OCI-LY1 (cell line): ENCODE measurements around the gene ARF6.
A peak's percentile ranks its signal among the peaks of the same experiment; 100 is the strongest.

Experiments used
- H2AFZ ChIP-seq: fragments of 200-600 bp; sonication (generic), shearing (Covaris generic); 2 replicates; pipeline ENCODE4 v1.6.0; 2014; ENCODE audit warnings: antibody characterized with exemption, mild to moderate bottlenecking, low read length
- H3F3A ChIP-seq: fragments of 200-600 bp; sonication (generic), shearing (Covaris generic); 2 replicates; pipeline ENCODE4 v1.6.0; 2014; ENCODE audit warnings: mild to moderate bottlenecking, antibody characterized with exemption, low read length, moderate library complexity; ENCODE audit not compliant: insufficient read depth
- H3K27ac ChIP-seq: fragments of 200-600 bp; sonication (generic); 2 replicates; pipeline ENCODE4 v1.5.1; 2014; ENCODE audit warnings: low read length, mixed run types, mild to moderate bottlenecking, low read depth; ENCODE audit not compliant: poor library complexity, severe bottlenecking
- H3K27me3 ChIP-seq: fragments of 200-600 bp; sonication (generic); 2 replicates; pipeline ENCODE4 v1.6.0; 2014; ENCODE audit warnings: antibody characterized with exemption, mild to moderate bottlenecking, low read length, moderate library complexity; ENCODE audit not compliant: insufficient read depth
- H3K36me3 ChIP-seq: fragments of 200-600 bp; sonication (generic); 2 replicates; pipeline ENCODE4 v1.6.1; 2014; ENCODE audit warnings: mild to moderate bottlenecking, antibody characterized with exemption, low read length, moderate library complexity, mixed read lengths; ENCODE audit not compliant: insufficient read depth
- H3K4me1 ChIP-seq: fragments of 200-600 bp; sonication (generic); 2 replicates; pipeline ENCODE4 v1.5.1; 2014; ENCODE audit warnings: mild to moderate bottlenecking, low read length, moderate library complexity; ENCODE audit not compliant: insufficient read depth, severe bottlenecking
- H3K4me2 ChIP-seq: fragments of 200-600 bp; sonication (generic), shearing (Covaris generic); 2 replicates; pipeline ENCODE4 v1.6.1; 2014; ENCODE audit warnings: low read length
- H3K4me3 ChIP-seq: fragments of 200-600 bp; sonication (generic); 2 replicates; pipeline ENCODE4 v1.5.1; 2014; ENCODE audit warnings: low read length, low read depth, mild to moderate bottlenecking, mixed read lengths; ENCODE audit not compliant: poor library complexity, severe bottlenecking
- H3K79me2 ChIP-seq: fragments of 200-600 bp; shearing (Covaris generic); 2 replicates; pipeline ENCODE4 v1.6.1; 2016; ENCODE audit warnings: mixed run types, low read length, mixed read lengths; ENCODE audit not compliant: insufficient read depth
- H3K9ac ChIP-seq: fragments of 200-600 bp; sonication (generic), shearing (Covaris generic); 2 replicates; pipeline ENCODE4 v1.6.1; 2014; ENCODE audit warnings: mild to moderate bottlenecking, low read length, mixed read lengths
- H3K9me2 ChIP-seq: fragments of 200-600 bp; sonication (generic), shearing (Covaris generic); 2 replicates; pipeline ENCODE4 v1.6.1; 2014; ENCODE audit warnings: low read depth, mild to moderate bottlenecking, low read length, mixed read lengths
- H3K9me3 ChIP-seq: fragments of 200-600 bp; shearing (Covaris generic); 2 replicates; pipeline ENCODE4 v1.6.1; 2014; ENCODE audit warnings: low read length, mixed read lengths
- H4K20me1 ChIP-seq: fragments of 200-600 bp; sonication (generic), shearing (Covaris generic); 2 replicates; pipeline ENCODE4 v1.6.0; 2016; ENCODE audit warnings: mild to moderate bottlenecking, low read length; ENCODE audit not compliant: insufficient read depth
- EZH2 ChIP-seq: fragments of 200-600 bp; sonication (generic), shearing (Covaris generic); IDR thresholded peaks from 2 replicates; pipeline ENCODE4 v1.8.0; 2017; ENCODE audit warnings: borderline replicate concordance, mixed run types, mild to moderate bottlenecking, antibody characterized with exemption, low read length, moderate library complexity, mixed read lengths
- TF ChIP-seq, protein P1 (sequence below): fragments of 200-600 bp; sonication (generic), shearing (Covaris generic); IDR thresholded peaks from 2 replicates; pipeline ENCODE4 v1.5.1; 2017; ENCODE audit warnings: mild to moderate bottlenecking, antibody characterized with exemption, low read length, moderate library complexity, mixed read lengths

The ARF6 gene

DNA sequence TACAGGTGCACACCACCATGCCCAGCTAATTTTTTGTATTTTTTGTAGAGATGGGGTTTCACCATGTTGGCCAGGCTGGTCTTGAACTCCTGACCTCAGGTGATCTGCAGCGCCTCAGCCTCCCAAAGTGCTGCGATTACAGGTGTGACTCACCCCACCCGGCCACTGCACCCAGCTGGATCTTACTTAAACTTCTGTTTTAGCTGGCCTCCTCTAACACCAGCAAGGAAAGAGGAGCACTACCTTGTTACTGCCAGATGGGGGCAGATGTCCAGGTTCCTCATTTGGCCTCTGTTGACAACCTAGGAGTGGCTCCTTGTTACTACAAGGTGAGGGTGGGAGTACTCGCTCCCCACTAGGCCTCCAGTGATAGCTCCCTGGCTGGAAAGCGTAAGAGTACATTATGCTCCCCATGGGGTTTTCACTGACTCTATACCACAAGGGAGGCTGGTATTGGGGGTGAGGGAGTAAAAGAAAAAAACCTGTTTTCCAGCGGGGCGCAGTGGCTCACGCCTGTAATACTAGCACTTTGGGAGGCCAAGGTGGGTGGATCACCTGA is 13.2 kb upstream of the ARF6 start:
- peak overlapping the region; percentile 38 for H3K4me2 ChIP-seq
- peak overlapping the region; percentile 69 for H3K27ac ChIP-seq
- no peaks in the 10 kb centered on the region for H3K27me3 ChIP-seq
- no peak overlapping the region; the same call in 1 of the 2 replicates for H3K9ac ChIP-seq
- H3K4me3 ChIP-seq = no peak overlapping the region
- H3K79me2 ChIP-seq = no peaks in the 10 kb centered on the region
- H3K36me3 ChIP-seq = no peaks in the 10 kb centered on the region
- TF ChIP-seq, protein P1, sequence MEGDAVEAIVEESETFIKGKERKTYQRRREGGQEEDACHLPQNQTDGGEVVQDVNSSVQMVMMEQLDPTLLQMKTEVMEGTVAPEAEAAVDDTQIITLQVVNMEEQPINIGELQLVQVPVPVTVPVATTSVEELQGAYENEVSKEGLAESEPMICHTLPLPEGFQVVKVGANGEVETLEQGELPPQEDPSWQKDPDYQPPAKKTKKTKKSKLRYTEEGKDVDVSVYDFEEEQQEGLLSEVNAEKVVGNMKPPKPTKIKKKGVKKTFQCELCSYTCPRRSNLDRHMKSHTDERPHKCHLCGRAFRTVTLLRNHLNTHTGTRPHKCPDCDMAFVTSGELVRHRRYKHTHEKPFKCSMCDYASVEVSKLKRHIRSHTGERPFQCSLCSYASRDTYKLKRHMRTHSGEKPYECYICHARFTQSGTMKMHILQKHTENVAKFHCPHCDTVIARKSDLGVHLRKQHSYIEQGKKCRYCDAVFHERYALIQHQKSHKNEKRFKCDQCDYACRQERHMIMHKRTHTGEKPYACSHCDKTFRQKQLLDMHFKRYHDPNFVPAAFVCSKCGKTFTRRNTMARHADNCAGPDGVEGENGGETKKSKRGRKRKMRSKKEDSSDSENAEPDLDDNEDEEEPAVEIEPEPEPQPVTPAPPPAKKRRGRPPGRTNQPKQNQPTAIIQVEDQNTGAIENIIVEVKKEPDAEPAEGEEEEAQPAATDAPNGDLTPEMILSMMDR = peak; percentile 76
- no peak for TF ChIP-seq EZH2
- no peaks in the 10 kb centered on the region for H4K20me1 ChIP-seq
- H3F3A ChIP-seq = no peaks in the 10 kb centered on the region
- H2AFZ ChIP-seq = 0 out of 2 replicates have a peak overlapping the region, but pooled peaks have one; percentile 6
- H3K9me2 ChIP-seq = no peaks in the 10 kb centered on the region
- no peaks in the 10 kb centered on the region for H3K9me3 ChIP-seq
- peaks cover 15% of the 10 kb centered on the region for H3K4me1 ChIP-seq

DNA sequence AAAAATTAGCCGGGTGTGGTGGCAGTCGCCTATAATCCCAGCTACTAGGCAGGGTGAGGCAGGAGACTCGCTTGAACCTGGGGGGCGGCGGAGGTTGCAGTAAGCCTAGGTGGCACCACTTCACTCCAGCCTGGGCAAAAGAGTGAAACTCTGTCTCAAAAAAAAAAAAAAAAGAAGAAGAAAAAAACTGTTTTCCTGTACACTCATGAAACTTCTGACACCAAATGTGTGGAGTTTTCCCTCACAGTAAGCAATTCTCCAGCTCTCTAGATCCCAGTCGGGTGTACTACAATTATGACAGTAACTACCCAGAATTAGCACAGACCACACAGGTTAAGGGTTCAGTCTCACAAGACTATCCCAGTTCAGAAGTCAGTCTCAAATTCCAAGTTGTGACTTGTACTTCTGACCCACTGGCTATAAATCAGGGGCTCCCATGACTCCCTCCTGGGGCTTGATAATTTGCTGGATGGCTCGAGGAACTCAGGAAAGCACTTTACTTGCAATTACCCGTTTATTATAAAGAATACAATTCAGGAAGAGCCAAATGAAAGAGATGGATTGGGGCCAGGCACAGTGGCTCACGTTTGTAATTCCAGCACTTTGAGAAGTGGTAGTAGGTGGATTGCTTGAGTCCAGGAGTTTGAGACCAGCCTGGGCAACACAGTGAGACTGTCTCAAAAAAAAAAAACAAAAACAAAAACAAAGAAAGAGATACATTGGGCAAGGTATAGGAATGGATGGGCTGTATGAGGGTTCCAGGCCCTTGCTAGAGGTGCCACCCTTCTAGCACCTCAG is 12.4 kb upstream of the ARF6 start:
- H3K79me2 ChIP-seq = no peaks in the 10 kb centered on the region
- no peaks in the 10 kb centered on the region for H3K36me3 ChIP-seq
- no peaks in the 10 kb centered on the region for H3K27me3 ChIP-seq
- H3K4me2 ChIP-seq = peak overlapping the region; percentile 38
- H3K4me3 ChIP-seq = no peak overlapping the region
- H2AFZ ChIP-seq = no peak overlapping the region
- H3K9me3 ChIP-seq = no peaks in the 10 kb centered on the region
- no peaks in the 10 kb centered on the region for H4K20me1 ChIP-seq
- no peaks in the 10 kb centered on the region for H3F3A ChIP-seq
- no peak overlapping the region; the same call in 1 of the 2 replicates for H3K9ac ChIP-seq
- TF ChIP-seq, protein P1 = no peak
- no peak for TF ChIP-seq EZH2
- H3K4me1 ChIP-seq = peaks cover 15% of the 10 kb centered on the region
- no peaks in the 10 kb centered on the region for H3K9me2 ChIP-seq
- peak overlapping the region; percentile 69 for H3K27ac ChIP-seq

DNA sequence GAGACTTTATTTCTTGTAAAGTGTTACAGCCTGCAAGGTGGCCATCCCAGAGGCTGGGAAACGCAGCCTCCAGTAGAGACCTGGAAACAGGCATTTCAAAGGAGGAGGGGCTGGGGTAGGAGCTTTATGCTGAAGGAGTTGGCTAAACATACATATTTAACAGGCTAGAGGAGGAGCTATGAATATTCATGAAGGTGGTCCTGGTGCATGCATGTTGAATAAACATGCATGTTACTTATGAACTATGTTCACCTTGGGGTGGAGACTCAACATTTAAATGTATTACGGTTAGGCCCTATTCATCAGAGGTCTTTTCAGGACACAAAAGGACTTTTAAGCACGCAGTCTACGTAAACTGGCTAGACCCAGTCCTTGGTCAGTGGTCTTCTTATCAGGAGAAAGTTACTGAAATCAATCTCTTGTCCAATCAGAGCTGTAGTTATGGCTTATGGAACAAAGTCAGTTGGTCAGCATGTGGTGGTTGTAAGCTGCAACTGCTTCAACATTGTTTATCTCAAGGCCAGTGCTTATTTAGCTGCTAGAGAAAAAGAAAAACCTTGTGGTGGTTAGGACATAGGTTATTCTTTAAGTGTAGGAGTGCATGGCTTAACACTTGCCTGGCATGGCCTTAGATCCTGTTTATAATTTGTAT is 11.4 kb upstream of the ARF6 start:
- Histone ChIP-seq H3K4me2 (no peak overlapping the region), H3K27ac (no peak overlapping the region), H3K4me3 (no peak overlapping the region), H3K79me2 (no peaks in the 10 kb centered on the region), H3F3A (no peaks in the 10 kb centered on the region), H3K9me3 (no peaks in the 10 kb centered on the region), H3K36me3 (no peaks in the 10 kb centered on the region), H3K9ac (no peak overlapping the region), H4K20me1 (no peaks in the 10 kb centered on the region), H2AFZ (no peak overlapping the region), H3K9me2 (no peaks in the 10 kb centered on the region), H3K4me1 (peaks cover 22% of the 10 kb centered on the region), H3K27me3 (no peaks in the 10 kb centered on the region)
- TF ChIP-seq EZH2 = no peak
- TF ChIP-seq, protein P1 = no peak
